K562 (cell line): ENCODE measurements around the gene DDOST. TPM values are rescaled to one million over a fixed set of nuclear protein-coding genes. Genes with fewer than 3 reads are reported as not detected.

ENCODE experiments used
- E2F6 ChIP-seq, 2 experiments: IDR thresholded peaks; 2 replicates each; pipeline ENCODE4 v1.6.1; 2011; ENCODE audit warnings: borderline replicate concordance in 1 of 2, control low read depth in 1 of 2, low read depth in 1 of 2, low read length in 1 of 2, mild to moderate bottlenecking in 1 of 2, mixed read lengths in 1 of 2, moderate library complexity in 1 of 2; ENCODE audit not compliant: insufficient read depth in 1 of 2, insufficient read length in 1 of 2, poor library complexity in 1 of 2, severe bottlenecking in 1 of 2; ENCODE audit errors: extremely low read depth in 1 of 2
- RERE ChIP-seq: sonication (generic); formaldehyde crosslinking; IDR thresholded peaks from 2 replicates; pipeline ENCODE4 v1.8.0; 2023; ENCODE audit warnings: missing genetic modification reagents, mild to moderate bottlenecking, borderline replicate concordance
- ZBTB11 ChIP-seq, 3 experiments: fragments of 200-800 bp in 1 of 3; fragments of 250-450 bp in 1 of 3; fragments of 450-650 bp in 1 of 3; sonication (Bioruptor Pico) in 1 of 3; sonication (Bioruptor generic) in 1 of 3; formaldehyde crosslinking in 1 of 3; IDR thresholded peaks; 2 replicates each; pipeline versions ENCODE4 v1.6.1 to v1.8.0; 2016 to 2022; ENCODE audit warnings: mild to moderate bottlenecking in 2 of 3, missing genetic modification characterization in 2 of 3, missing compliant biosample characterization in 1 of 3, moderate library complexity in 1 of 3
- ZNF133 ChIP-seq: fragments of 250-450 bp; sonication (Bioruptor Pico); IDR thresholded peaks from 2 replicates; pipeline ENCODE4 v1.4.0; 2020; ENCODE audit warnings: mild to moderate bottlenecking
- ZNF407 ChIP-seq: fragments of 450-650 bp; IDR thresholded peaks from 2 replicates; pipeline ENCODE4 v1.6.1; 2016; ENCODE audit warnings: low read depth
- polyA plus RNA-seq, 8 experiments: library from polyadenylated mRNA; depleted of rRNA in 4 of 8; stranded (reverse) in 5 of 8; unstranded in 3 of 8; fragments of >200 nt; fragmentation: Nextera tagmentation in 2 of 8; fragmentation: Illumina TruSeq in 1 of 8; extraction: Ambion mirVana in 2 of 8; extraction: Trizol in 1 of 8; gene quantifications; 2 replicates each; pipeline versions ENCODE4 v1.2.1 to v1.2.3, GENCODE V29; 2011 to 2014; ENCODE audit warnings: inconsistent platforms in 1 of 8, missing spikeins in 1 of 8
- total RNA-seq, 7 experiments: library from RNA; depleted of rRNA in 6 of 7; stranded (reverse); fragments of >200 nt in 6 of 7; fragmentation: Illumina TruSeq in 2 of 7; extraction: Trizol in 2 of 7; gene quantifications; 2 replicates each; pipeline versions ENCODE4 v1.2.1 to v1.2.3, GENCODE V29; 2011 to 2021; ENCODE audit warnings: low replicate concordance in 1 of 7

DDOST gene
- total and polyA plus RNA-seq, 9 of the 15 experiments (the other 6 are each of a cell fraction or from before 2014, with no cell fraction given): 173 to 306 (median 222) TPM

- TF ChIP-seq ZBTB11 (CRISPR knock-in tag; IDR thresholded peaks at IDR 0.05) (peak in 2 of 3 experiments; percentile 62 to 93; a peak in 4 of 6 replicates), E2F6 (IDR thresholded peaks at IDR 0.05; ENCODE audit: borderline replicate concordance in 1 of 2, extremely low read depth in 1 of 2, insufficient read depth in 1 of 2, insufficient read length in 1 of 2, low read depth in 1 of 2, low read length in 1 of 2, poor library complexity in 1 of 2, severe bottlenecking in 1 of 2) (peak in 1 of 2 experiments; percentile 26), RERE (CRISPR knock-in tag) (no peak), ZNF407 (peak; percentile 88), ZNF133 (CRISPR knock-in tag) (no peak)
These were observed at the start of gene DDOST (continued) for GRCh38 chr1:20661207-20662109.
